Measurements from ENCODE around the gene NRP1. TPM values are rescaled to one million over a fixed set of nuclear protein-coding genes. Genes with fewer than 3 reads are reported as not detected.
A peak's percentile ranks its signal among the peaks of the same experiment; 100 is the strongest.

NRP1 gene
- total RNA-seq, 1 experiment from 2014 or later: 85.9 TPM

DNA sequence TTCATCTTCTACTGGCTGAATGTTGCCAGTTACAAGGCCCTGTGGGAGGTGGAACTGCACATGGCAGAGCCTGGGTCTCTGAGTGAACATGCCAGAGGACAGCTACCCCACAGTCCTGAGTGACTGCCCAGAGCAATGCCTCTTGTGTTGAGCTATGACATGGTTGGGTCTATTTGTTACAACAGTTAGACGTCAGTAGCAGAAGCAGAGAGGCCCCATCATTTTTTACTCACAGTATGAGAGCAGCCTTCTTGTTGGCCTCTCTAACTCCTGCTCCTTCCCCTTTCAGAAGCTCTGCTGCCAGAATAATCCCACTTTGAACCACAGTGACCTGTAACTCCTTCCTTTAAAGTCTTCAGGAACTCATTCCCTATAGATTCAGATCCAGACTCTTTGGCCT, 30.8 kb upstream of the NRP1 start:
- Histone ChIP-seq H3K27me3 (replicated peaks) (no peaks in the 10 kb centered on the region), H3K4me1 (replicated peaks) (peaks cover 45% of the 10 kb centered on the region), H3K27ac (peak overlapping the region; percentile 92), H3K9me3 (replicated peaks) (peaks cover 16% of the 10 kb centered on the region), H3K36me3 (no peaks in the 10 kb centered on the region), H3K4me3 (no peak overlapping the region)
- DNase-seq (ENCODE audit: low read depth in 1 of 2, low spot score in 2 of 2): no peak

GRCh38 chr10:33363106-33363505, 28.6 kb upstream of the NRP1 start:
- Histone ChIP-seq H3K4me1 (replicated peaks) (peaks cover 34% of the 10 kb centered on the region), H3K27ac (no peak overlapping the region), H3K36me3 (no peaks in the 10 kb centered on the region), H3K9me3 (replicated peaks) (peaks cover 19% of the 10 kb centered on the region), H3K4me3 (no peak overlapping the region), H3K27me3 (replicated peaks) (no peaks in the 10 kb centered on the region)
- no peak for DNase-seq (ENCODE audit: low read depth in 1 of 2, low spot score in 2 of 2)

GRCh38 chr10:33358016-33358415, 23.5 kb upstream of the NRP1 start:
- DNase-seq (ENCODE audit: low read depth in 1 of 2, low spot score in 2 of 2): no peak
- no peaks in the 10 kb centered on the region for H3K27me3 ChIP-seq (replicated peaks)
- no peak overlapping the region for H3K27ac ChIP-seq
- peaks cover 6% of the 10 kb centered on the region for H3K4me1 ChIP-seq (replicated peaks)
- H3K36me3 ChIP-seq: no peaks in the 10 kb centered on the region
- 0 out of 2 replicates have a peak, but pooled peaks cover 3% of the 10 kb centered on the region for H3K9me3 ChIP-seq (replicated peaks)
- H3K4me3 ChIP-seq: no peak overlapping the region

DNA sequence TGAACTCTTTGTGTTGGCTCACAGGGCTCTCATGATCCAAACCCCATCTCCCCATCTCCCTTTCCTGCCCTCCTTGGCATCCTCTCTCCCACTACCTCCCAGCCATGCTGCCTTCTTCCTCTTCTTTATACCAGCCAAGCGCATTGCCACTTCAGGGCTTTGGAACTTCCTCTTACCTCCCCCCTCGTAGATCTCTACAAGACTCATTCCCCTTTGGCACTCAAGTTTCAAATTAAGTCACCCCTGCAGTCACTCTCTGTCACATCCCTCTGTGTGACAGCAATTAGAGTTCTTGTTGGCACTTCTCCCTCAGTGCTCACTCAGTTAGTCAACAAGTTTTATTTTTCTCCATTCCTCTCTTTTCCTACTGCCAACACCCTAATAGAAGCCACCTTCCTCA, 20.8 kb upstream of the NRP1 start:
- Histone ChIP-seq H3K36me3 (no peaks in the 10 kb centered on the region), H3K9me3 (replicated peaks) (0 out of 2 replicates have a peak, but pooled peaks cover 3% of the 10 kb centered on the region), H3K4me3 (no peak overlapping the region), H3K4me1 (replicated peaks) (peaks cover 22% of the 10 kb centered on the region), H3K27me3 (replicated peaks) (no peaks in the 10 kb centered on the region), H3K27ac (no peak overlapping the region)
- DNase-seq (ENCODE audit: low read depth in 1 of 2, low spot score in 2 of 2): no peak

- Histone ChIP-seq H3K4me1 (replicated peaks) (peaks cover 22% of the 10 kb centered on the region), H3K27me3 (replicated peaks) (no peaks in the 10 kb centered on the region), H3K9me3 (replicated peaks) (no peaks in the 10 kb centered on the region), H3K4me3 (no peak overlapping the region), H3K36me3 (no peaks in the 10 kb centered on the region), H3K27ac (no peak overlapping the region)
- no peak for DNase-seq (ENCODE audit: low read depth in 1 of 2, low spot score in 2 of 2)
Measured at GRCh38 chr10:33353853-33354252, 19.4 kb upstream of the NRP1 start.

- no peak overlapping the region for H3K27ac ChIP-seq
- H3K27me3 ChIP-seq (replicated peaks): no peaks in the 10 kb centered on the region
- no peak overlapping the region for H3K4me3 ChIP-seq
- no peak for DNase-seq (ENCODE audit: low read depth in 1 of 2, low spot score in 2 of 2)
- no peaks in the 10 kb centered on the region for H3K36me3 ChIP-seq
- no peaks in the 10 kb centered on the region for H3K9me3 ChIP-seq (replicated peaks)
- peaks cover 22% of the 10 kb centered on the region for H3K4me1 ChIP-seq (replicated peaks)
Measured at GRCh38 chr10:33353334-33353733, 18.9 kb upstream of the NRP1 start.

DNA sequence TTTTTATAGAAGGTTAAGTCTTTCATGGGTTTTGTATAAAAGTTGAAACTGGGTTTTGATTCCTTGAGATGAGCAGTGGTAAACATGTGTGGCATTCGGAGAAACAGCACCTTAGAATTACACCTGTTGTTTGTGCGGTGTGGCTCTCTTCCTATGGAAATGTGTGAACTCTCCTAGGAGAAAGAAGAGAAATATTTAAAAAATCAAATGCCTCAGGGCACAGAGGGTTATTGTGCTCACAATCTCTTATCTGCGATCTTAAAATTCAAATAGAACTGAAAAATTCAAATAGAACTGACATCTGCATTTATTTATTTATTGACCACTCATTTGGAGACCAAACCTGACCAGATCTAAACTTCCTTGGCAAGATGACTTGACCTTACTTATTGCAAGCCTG, 18.1 kb upstream of the NRP1 start:
- Histone ChIP-seq H3K4me1 (replicated peaks) (peaks cover 22% of the 10 kb centered on the region), H3K36me3 (no peaks in the 10 kb centered on the region), H3K27me3 (replicated peaks) (no peaks in the 10 kb centered on the region), H3K27ac (no peak overlapping the region), H3K4me3 (no peak overlapping the region), H3K9me3 (replicated peaks) (no peaks in the 10 kb centered on the region)
- no peak for DNase-seq (ENCODE audit: low read depth in 1 of 2, low spot score in 2 of 2)

GRCh38 chr10:33352175-33352574, 17.7 kb upstream of the NRP1 start:
- H3K36me3 ChIP-seq: no peaks in the 10 kb centered on the region
- peaks cover 26% of the 10 kb centered on the region for H3K4me1 ChIP-seq (replicated peaks)

DNA sequence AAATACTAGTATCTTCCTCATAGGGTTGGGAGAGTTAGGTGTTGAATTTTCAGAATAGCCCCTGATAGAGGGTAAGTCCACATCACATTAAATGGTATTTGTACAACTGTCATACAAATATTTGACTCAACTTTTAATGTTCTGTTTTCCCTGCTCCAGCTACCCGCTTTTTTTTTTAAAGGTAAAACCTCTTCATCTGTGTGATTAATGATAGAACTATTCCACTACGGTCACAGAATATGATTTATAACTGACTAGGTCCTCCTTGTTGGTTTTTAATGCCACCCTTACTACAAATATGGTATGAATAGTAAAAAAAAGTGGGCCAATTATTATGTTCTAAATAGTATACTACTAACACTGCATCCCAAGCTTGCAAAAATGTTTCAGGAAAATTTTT, 15.6 kb upstream of the NRP1 start:
- Histone ChIP-seq H3K4me3 (no peak overlapping the region), H3K27ac (no peak overlapping the region), H3K9me3 (replicated peaks) (no peaks in the 10 kb centered on the region), H3K27me3 (replicated peaks) (no peaks in the 10 kb centered on the region), H3K36me3 (no peaks in the 10 kb centered on the region), H3K4me1 (replicated peaks) (peaks cover 29% of the 10 kb centered on the region)
- no peak for DNase-seq (ENCODE audit: low read depth in 1 of 2, low spot score in 2 of 2)

More at GRCh38 chr10:33352175-33352574, 17.7 kb upstream of the NRP1 start:
- DNase-seq (ENCODE audit: low read depth in 1 of 2, low spot score in 2 of 2): peak; percentile 47 to 67
- Histone ChIP-seq H3K27ac (no peak overlapping the region), H3K27me3 (replicated peaks) (no peaks in the 10 kb centered on the region), H3K4me3 (no peak overlapping the region), H3K9me3 (replicated peaks) (no peaks in the 10 kb centered on the region)

DNA sequence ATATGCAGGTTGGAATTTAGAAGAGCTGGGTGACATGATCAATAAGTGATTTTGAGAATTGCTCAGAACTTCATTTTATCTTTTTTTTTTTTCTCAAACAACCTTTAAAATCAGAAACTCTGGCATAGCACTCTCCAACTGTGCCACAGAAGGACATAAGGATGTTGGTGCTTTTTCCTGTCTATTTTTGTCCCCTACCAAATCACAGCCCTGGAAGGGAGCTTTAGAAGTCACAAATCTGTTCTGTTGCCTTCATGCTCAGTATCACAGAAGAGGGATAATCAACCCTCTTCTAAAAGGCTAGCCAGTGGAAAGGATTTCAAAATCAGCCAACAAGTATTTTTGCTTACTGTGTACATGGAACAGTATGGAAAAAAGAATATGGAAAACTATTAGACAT, 14.8 kb upstream of the NRP1 start:
- Histone ChIP-seq H3K9me3 (replicated peaks) (no peaks in the 10 kb centered on the region), H3K27me3 (replicated peaks) (no peaks in the 10 kb centered on the region), H3K4me3 (no peak overlapping the region), H3K27ac (no peak overlapping the region), H3K36me3 (no peaks in the 10 kb centered on the region), H3K4me1 (replicated peaks) (peaks cover 29% of the 10 kb centered on the region)
- DNase-seq (ENCODE audit: low read depth in 1 of 2, low spot score in 2 of 2): no peak

- no peak for DNase-seq (ENCODE audit: low read depth in 1 of 2, low spot score in 2 of 2)
- Histone ChIP-seq H3K4me1 (replicated peaks) (peaks cover 24% of the 10 kb centered on the region), H3K27ac (no peak overlapping the region), H3K4me3 (no peak overlapping the region), H3K36me3 (no peaks in the 10 kb centered on the region), H3K27me3 (replicated peaks) (no peaks in the 10 kb centered on the region), H3K9me3 (replicated peaks) (no peaks in the 10 kb centered on the region)
Measured at GRCh38 chr10:33347211-33347610, 12.7 kb upstream of the NRP1 start.

DNA sequence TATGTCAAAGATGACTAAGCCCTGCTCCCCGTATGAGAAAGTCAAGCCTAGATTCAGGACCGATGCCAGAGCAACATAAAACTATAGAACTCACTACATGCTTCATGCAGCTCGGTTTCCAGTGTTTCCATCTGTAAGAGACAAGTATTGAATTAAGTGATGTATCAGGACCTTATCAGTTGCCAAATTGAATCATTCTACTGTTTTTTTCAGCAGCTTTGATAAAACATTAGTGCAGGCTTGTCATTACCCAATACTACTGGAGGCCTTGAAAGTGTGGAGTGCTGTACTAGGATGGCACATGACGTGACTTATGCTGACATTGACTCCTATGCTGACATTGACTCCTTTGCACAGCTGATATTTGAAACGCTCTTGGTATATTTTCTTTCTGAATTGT, 10.8 kb upstream of the NRP1 start:
- Histone ChIP-seq H3K27me3 (replicated peaks) (no peaks in the 10 kb centered on the region), H3K9me3 (replicated peaks) (no peaks in the 10 kb centered on the region), H3K4me3 (no peak overlapping the region), H3K27ac (no peak overlapping the region), H3K36me3 (no peaks in the 10 kb centered on the region), H3K4me1 (replicated peaks) (peaks cover 36% of the 10 kb centered on the region)
- DNase-seq (ENCODE audit: low read depth in 1 of 2, low spot score in 2 of 2): no peak

- no peak overlapping the region for H3K27ac ChIP-seq
- DNase-seq (ENCODE audit: low read depth in 1 of 2, low spot score in 2 of 2): no peak
- H3K9me3 ChIP-seq (replicated peaks): no peaks in the 10 kb centered on the region
- no peaks in the 10 kb centered on the region for H3K27me3 ChIP-seq (replicated peaks)
- no peak overlapping the region for H3K4me3 ChIP-seq
- H3K36me3 ChIP-seq: no peaks in the 10 kb centered on the region
- H3K4me1 ChIP-seq (replicated peaks): peaks cover 40% of the 10 kb centered on the region
Measured at GRCh38 chr10:33344676-33345075, 10.2 kb upstream of the NRP1 start.

DNA sequence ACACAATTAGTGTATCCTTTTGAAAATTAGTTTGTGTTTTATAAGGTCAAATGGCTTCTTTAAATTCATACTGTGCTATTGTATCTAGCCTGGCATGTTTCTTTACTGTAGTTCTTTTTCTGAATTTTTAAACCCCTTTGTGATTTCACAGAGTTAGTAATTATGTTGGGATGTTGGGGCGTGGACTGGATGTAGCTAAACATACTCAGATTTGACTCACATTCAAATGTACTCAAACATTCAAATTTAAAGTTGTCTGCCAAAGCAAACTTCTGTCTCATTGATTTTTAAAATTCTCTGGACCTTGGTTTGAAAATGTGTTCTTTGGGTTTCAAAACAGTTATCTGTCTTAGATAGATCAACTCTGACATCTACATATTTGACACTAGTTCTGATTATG, 7.2 kb upstream of the NRP1 start:
- Histone ChIP-seq H3K36me3 (0 out of 2 replicates have a peak, but pooled peaks cover 1% of the 10 kb centered on the region), H3K4me3 (0 out of 2 replicates have a peak overlapping the region, but pooled peaks have one; percentile 2), H3K27me3 (replicated peaks) (no peaks in the 10 kb centered on the region), H3K4me1 (replicated peaks) (peaks cover 58% of the 10 kb centered on the region), H3K27ac (peak overlapping the region; percentile 47), H3K9me3 (replicated peaks) (no peaks in the 10 kb centered on the region)
- peak in 1 of 2 experiments; percentile 36 for DNase-seq (ENCODE audit: low read depth in 1 of 2, low spot score in 2 of 2)

- H3K9me3 ChIP-seq (replicated peaks): no peaks in the 10 kb centered on the region
Measured at GRCh38 chr10:33337326-33337957, 3.0 kb upstream of the NRP1 start.

More at GRCh38 chr10:33337326-33337957, 3.0 kb upstream of the NRP1 start:
- peak; percentile 64 to 76 for DNase-seq (ENCODE audit: low read depth in 1 of 2, low spot score in 2 of 2)
- Histone ChIP-seq H3K27me3 (replicated peaks) (no peaks in the 10 kb centered on the region), H3K4me1 (replicated peaks) (peaks cover 55% of the 10 kb centered on the region), H3K36me3 (peaks cover 19% of the 10 kb centered on the region), H3K27ac (peak overlapping the region; percentile 91), H3K4me3 (peak overlapping the region; percentile 81)

Measured in SJSA1 (cell line).